ENCODE results near the gene COMMD4. TPM values are rescaled to one million over a fixed set of nuclear protein-coding genes. Genes with fewer than 3 reads are reported as not detected.

Gene COMMD4
- total RNA-seq, 4 donors from 2014 or later: 17.9 to 37.5 (median 28.2) TPM

DNA sequence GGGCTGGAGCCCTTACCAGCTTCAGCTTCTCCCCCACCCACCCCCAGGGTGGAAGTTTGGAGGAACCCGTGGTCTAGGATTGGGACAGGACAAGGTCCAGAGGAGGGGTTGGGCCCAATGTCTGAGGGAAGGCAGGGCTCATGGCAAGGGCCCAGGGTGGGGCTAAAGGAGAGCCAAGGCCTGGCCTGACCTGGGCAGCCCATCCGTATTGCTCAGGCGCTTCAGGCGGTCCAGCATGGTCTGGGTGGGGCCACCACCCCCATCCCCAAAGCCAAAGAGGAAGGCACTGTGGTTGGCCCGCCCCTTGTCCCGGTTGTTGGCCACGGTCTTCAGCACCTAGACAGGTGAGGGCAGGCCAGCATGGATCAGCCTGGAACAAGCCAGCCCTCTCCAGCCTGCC is 25.0 kb downstream of the COMMD4 start:
- H3K27ac ChIP-seq: no peak overlapping the region
- no peaks in the 10 kb centered on the region for H3K27me3 ChIP-seq
- H3K4me1 ChIP-seq: no peaks in the 10 kb centered on the region
- in situ Hi-C loops (cut with MboI; ENCODE audit: low sequenced_read_pairs in 4 of 4) (loop anchor here in 2 of 4 donors (25.0 kb wide), 1 partner anchor 276 kb away; the partner anchor contains the start of genes IMP3 (in 2 of the 2), SNUPN (in 2 of the 2) and SNX33 (in 2 of the 2)), intact Hi-C loops (cut with DNase I; ENCODE audit: low total_unique reads) (no loop called here)
- H3K4me3 ChIP-seq: no peak overlapping the region
- ATAC-seq: no peak
- DNase-seq: no peak
- TF ChIP-seq POLR2A (IDR thresholded peaks at IDR 0.05) (no peak), CTCF (IDR thresholded peaks at IDR 0.05 in 4 of 5, conservative IDR thresholded peaks at IDR 0.05 in 1 of 5) (no peak)
- no peaks in the 10 kb centered on the region for H3K9me3 ChIP-seq
- H3K36me3 ChIP-seq: peaks cover 0 to 100% of the 10 kb centered on the region in 2 donors

DNA sequence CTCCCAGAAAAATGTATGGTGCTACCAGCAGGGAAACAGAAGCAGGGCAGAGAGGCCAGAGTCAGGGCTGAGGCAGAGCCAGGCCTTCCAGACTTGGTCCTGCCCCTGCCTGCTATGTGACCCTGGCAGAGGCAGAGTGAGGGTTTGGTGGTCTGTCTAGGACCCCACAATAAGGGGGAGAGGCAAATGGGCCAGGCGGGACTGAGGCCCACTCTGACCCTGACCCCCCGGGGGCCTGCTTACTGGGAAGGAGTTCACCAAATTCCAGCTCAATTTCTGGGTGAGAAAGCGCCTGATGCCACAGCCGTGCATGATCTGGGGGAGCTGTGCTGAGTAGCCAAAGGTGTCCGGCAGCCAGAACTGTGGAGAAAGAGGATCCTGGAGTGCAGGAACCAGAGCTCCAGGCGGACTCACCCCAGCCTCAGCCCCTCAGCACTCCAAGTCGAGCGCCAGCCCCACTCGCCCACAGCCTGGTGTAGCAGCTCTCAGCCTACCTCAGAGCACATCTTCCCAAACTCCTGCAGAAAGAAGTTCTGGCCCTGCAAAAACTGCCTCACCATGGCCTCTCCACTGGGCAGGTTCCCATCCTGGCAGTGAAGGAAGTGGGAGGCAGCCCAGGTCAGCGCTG is 25.6 kb downstream of the COMMD4 start:
- Histone ChIP-seq H3K36me3 (peaks cover 0 to 100% of the 10 kb centered on the region in 2 donors), H3K27ac (no peak overlapping the region), H3K4me1 (no peaks in the 10 kb centered on the region), H3K27me3 (no peaks in the 10 kb centered on the region), H3K4me3 (no peak overlapping the region), H3K9me3 (no peaks in the 10 kb centered on the region)
- no peak for DNase-seq
- no peak for ATAC-seq
- in situ Hi-C loops (cut with MboI; ENCODE audit: low sequenced_read_pairs in 4 of 4) (loop anchor here in 2 of 4 donors (25.0 kb wide), 1 partner anchor 276 kb away; the partner anchor contains the start of genes IMP3 (in 2 of the 2), SNUPN (in 2 of the 2) and SNX33 (in 2 of the 2)), intact Hi-C loops (cut with DNase I; ENCODE audit: low total_unique reads) (no loop called here)
- TF ChIP-seq POLR2A (IDR thresholded peaks at IDR 0.05) (no peak), CTCF (IDR thresholded peaks at IDR 0.05 in 4 of 5, conservative IDR thresholded peaks at IDR 0.05 in 1 of 5) (no peak)

DNA sequence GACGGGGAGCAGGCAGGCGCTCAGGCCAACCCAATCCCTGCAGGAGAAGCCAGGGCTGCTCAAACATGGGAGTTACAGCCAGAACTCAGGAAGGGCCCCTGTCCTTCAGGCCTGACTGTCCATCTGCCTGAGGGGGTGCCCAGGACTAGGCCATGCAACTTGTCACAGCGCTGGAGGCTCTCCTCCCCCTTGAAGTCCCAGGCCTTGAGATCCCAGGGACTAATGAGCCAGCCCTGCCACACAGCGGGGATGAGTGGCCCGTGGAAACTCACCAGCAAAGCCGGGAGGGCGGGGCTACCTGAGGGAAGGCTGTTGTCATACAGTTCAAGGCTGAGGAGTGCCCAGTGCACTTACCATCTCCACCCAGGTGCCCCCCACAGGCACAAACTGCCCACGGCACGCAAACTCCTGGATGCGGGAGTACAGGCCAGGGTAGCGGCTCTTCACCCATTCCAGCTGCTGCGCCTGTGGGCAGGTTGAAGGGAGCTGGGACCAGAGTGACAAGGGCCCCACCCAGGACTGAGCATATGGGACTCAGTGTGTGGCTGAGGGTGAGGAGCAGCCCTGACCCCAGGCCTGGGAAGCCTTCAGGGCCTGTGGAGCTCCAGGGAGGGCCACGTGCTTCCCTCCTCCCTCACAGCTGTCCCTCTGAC is 26.3 kb downstream of the COMMD4 start:
- H3K4me3 ChIP-seq: no peak overlapping the region
- no peak overlapping the region for H3K27ac ChIP-seq
- no peaks in the 10 kb centered on the region for H3K9me3 ChIP-seq
- intact Hi-C loops (cut with DNase I; ENCODE audit: low total_unique reads): no loop called here
- no peak for DNase-seq
- in situ Hi-C loops (cut with MboI; ENCODE audit: low sequenced_read_pairs in 4 of 4): loop anchor here in 2 of 4 donors (25.0 kb wide), 1 partner anchor 275 kb away; the partner anchor contains the start of genes IMP3 (in 2 of the 2), SNUPN (in 2 of the 2) and SNX33 (in 2 of the 2)
- TF ChIP-seq POLR2A (IDR thresholded peaks at IDR 0.05) (no peak), CTCF (IDR thresholded peaks at IDR 0.05 in 4 of 5, conservative IDR thresholded peaks at IDR 0.05 in 1 of 5) (no peak)
- H3K4me1 ChIP-seq: peaks cover 0 to 1% of the 10 kb centered on the region in 2 donors
- ATAC-seq: no peak
- peaks cover 0 to 100% of the 10 kb centered on the region in 2 donors for H3K36me3 ChIP-seq
- H3K27me3 ChIP-seq: no peaks in the 10 kb centered on the region

GRCh38 chr15:75362642-75363249 is 26.9 kb downstream of the COMMD4 start:
- TF ChIP-seq CTCF (IDR thresholded peaks at IDR 0.05 in 4 of 5, conservative IDR thresholded peaks at IDR 0.05 in 1 of 5) (no peak), POLR2A (IDR thresholded peaks at IDR 0.05) (no peak)
- in situ Hi-C loops (cut with MboI; ENCODE audit: low sequenced_read_pairs in 4 of 4) (loop anchor here in 2 of 4 donors (25.0 kb wide), 1 partner anchor 275 kb away; the partner anchor contains the start of genes IMP3 (in 2 of the 2), SNUPN (in 2 of the 2) and SNX33 (in 2 of the 2)), intact Hi-C loops (cut with DNase I; ENCODE audit: low total_unique reads) (no loop called here)
- Histone ChIP-seq H3K27me3 (no peaks in the 10 kb centered on the region), H3K27ac (no peak overlapping the region), H3K36me3 (peaks cover 0 to 97% of the 10 kb centered on the region in 2 donors), H3K4me3 (no peak overlapping the region), H3K4me1 (peaks cover 6 to 7% of the 10 kb centered on the region in 2 donors), H3K9me3 (no peaks in the 10 kb centered on the region)
- DNase-seq: no peak
- no peak for ATAC-seq
